Measurements from ENCODE around the gene RNH1.
"Not testable (repeated sequence)": the region's sequence is repeated elsewhere in the genome, so short reads cannot be mapped to it uniquely, and the experiment has no call there.

RNH1 gene

DNA sequence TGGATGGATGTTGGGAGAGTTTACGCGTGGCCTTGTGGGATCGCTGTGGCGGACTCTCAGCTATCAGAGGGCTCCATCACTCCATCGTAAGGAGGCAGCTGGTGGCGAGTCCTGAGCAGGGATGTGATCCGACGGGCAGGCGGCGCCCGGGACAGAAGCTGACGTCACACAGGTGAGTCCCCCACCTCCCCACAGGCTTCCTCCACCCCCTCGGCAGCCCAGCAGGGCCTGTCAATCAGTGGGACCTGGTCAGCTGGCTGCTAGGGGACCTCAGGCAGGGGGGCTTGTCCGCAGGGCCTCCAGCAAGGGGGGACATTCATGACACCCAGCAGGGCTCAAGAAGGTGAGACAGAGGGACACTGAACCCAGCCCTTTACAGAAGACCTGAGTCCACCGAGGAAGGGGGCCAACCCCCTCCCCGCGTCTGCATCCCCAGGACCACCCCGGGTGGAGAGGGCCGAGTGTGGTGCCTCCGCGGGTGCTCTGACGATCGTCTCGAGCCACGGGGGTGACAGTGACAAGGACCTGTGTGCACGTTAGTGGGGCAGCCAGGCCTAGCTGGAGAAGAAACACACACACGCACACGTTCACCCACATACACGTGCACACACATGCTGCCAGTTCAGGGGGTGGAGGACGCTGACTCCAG, 21.2 kb upstream of the RNH1 start:
- TF ChIP-seq MAX (IDR thresholded peaks at IDR 0.05; ENCODE audit: low read depth, low read length): no peak
- no peak for TF ChIP-seq MYC (IDR thresholded peaks at IDR 0.05; ENCODE audit: low read depth, low read length)
- TF ChIP-seq POLR2A (IDR thresholded peaks at IDR 0.05; ENCODE audit: extremely low read depth, insufficient read length): no peak
- TF ChIP-seq, protein P1, sequence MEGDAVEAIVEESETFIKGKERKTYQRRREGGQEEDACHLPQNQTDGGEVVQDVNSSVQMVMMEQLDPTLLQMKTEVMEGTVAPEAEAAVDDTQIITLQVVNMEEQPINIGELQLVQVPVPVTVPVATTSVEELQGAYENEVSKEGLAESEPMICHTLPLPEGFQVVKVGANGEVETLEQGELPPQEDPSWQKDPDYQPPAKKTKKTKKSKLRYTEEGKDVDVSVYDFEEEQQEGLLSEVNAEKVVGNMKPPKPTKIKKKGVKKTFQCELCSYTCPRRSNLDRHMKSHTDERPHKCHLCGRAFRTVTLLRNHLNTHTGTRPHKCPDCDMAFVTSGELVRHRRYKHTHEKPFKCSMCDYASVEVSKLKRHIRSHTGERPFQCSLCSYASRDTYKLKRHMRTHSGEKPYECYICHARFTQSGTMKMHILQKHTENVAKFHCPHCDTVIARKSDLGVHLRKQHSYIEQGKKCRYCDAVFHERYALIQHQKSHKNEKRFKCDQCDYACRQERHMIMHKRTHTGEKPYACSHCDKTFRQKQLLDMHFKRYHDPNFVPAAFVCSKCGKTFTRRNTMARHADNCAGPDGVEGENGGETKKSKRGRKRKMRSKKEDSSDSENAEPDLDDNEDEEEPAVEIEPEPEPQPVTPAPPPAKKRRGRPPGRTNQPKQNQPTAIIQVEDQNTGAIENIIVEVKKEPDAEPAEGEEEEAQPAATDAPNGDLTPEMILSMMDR (IDR thresholded peaks at IDR 0.05; ENCODE audit: low read depth, low read length): no peak

GRCh38 chr11:526192-526591, 19.1 kb upstream of the RNH1 start:
- TF ChIP-seq POLR2A (IDR thresholded peaks at IDR 0.05; ENCODE audit: extremely low read depth, insufficient read length) (no peak), MAX (IDR thresholded peaks at IDR 0.05; ENCODE audit: low read depth, low read length) (no peak), MYC (IDR thresholded peaks at IDR 0.05; ENCODE audit: low read depth, low read length) (no peak)
- TF ChIP-seq, protein P1 (IDR thresholded peaks at IDR 0.05; ENCODE audit: low read depth, low read length): no peak
- DNase-seq (ENCODE audit: low read depth): no peak
- H3K4me3 ChIP-seq (ENCODE audit: low read depth, low read length): no peak overlapping the region

More for the DNA sequence above, 21.2 kb upstream of the RNH1 start:
- DNase-seq (ENCODE audit: low read depth): no peak
- no peak overlapping the region for H3K4me3 ChIP-seq (ENCODE audit: low read depth, low read length)

- TF ChIP-seq MAX (IDR thresholded peaks at IDR 0.05; ENCODE audit: low read depth, low read length) (no peak), POLR2A (IDR thresholded peaks at IDR 0.05; ENCODE audit: extremely low read depth, insufficient read length) (no peak), MYC (IDR thresholded peaks at IDR 0.05; ENCODE audit: low read depth, low read length) (no peak)
- TF ChIP-seq, protein P1 (IDR thresholded peaks at IDR 0.05; ENCODE audit: low read depth, low read length): no peak
- no peak overlapping the region for H3K4me3 ChIP-seq (ENCODE audit: low read depth, low read length)
- no peak for DNase-seq (ENCODE audit: low read depth)
Observed at GRCh38 chr11:521177-521688, 14.2 kb upstream of the RNH1 start.

- no peak for DNase-seq (ENCODE audit: low read depth)
- no peak overlapping the region for H3K4me3 ChIP-seq (ENCODE audit: low read depth, low read length)
- no peak for TF ChIP-seq MYC (IDR thresholded peaks at IDR 0.05; ENCODE audit: low read depth, low read length)
- TF ChIP-seq, protein P1 (IDR thresholded peaks at IDR 0.05; ENCODE audit: low read depth, low read length): peak; percentile 36
Observed at GRCh38 chr11:520428-521176, 13.6 kb upstream of the RNH1 start.

DNA sequence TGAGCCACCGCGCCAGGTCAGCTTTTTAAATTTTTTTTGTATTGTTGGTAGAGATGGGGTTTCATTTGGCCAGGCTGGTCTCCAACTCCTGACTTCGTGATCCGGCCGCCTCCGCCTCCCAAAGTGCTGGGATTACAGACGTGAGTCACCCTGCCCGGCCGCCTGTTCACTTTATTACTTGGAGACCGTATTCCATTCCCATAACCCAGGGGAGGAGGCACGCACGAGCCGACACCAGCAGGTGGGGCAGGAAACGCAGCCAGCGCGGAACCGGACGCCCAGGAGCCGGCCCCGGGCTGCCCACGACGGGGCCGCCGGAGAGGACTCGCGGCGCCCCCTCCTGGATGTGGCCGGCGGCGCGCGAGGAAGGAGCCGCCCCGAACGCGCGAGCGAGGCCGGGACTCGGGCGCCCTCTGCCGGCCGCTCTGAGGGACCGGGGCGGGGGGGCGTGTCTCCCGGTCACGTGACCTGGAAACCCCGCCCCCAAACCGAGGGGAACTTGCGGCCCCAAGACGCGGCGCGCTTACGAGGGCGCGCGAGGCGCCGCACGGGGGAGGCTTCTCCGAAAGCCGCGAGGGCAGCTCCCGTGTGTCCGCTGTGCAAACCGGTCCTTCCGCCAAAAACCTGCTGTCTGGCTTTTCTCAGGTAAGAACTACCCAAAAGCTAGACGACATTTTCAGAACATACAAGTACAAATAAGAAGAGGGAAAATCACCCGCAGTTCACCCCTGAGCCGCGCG, 11.6 kb upstream of the RNH1 start:
- DNase-seq (ENCODE audit: low read depth): peak; percentile 94
- TF ChIP-seq POLR2A (IDR thresholded peaks at IDR 0.05; ENCODE audit: extremely low read depth, insufficient read length): peak; percentile 63
- TF ChIP-seq, protein P1 (IDR thresholded peaks at IDR 0.05; ENCODE audit: low read depth, low read length): peak; percentile 60
- peak; percentile 88 for TF ChIP-seq MYC (IDR thresholded peaks at IDR 0.05; ENCODE audit: low read depth, low read length)
- peak; percentile 88 for TF ChIP-seq MAX (IDR thresholded peaks at IDR 0.05; ENCODE audit: low read depth, low read length)
- peak overlapping the region; percentile 32 for H3K4me3 ChIP-seq (ENCODE audit: low read depth, low read length)

DNA sequence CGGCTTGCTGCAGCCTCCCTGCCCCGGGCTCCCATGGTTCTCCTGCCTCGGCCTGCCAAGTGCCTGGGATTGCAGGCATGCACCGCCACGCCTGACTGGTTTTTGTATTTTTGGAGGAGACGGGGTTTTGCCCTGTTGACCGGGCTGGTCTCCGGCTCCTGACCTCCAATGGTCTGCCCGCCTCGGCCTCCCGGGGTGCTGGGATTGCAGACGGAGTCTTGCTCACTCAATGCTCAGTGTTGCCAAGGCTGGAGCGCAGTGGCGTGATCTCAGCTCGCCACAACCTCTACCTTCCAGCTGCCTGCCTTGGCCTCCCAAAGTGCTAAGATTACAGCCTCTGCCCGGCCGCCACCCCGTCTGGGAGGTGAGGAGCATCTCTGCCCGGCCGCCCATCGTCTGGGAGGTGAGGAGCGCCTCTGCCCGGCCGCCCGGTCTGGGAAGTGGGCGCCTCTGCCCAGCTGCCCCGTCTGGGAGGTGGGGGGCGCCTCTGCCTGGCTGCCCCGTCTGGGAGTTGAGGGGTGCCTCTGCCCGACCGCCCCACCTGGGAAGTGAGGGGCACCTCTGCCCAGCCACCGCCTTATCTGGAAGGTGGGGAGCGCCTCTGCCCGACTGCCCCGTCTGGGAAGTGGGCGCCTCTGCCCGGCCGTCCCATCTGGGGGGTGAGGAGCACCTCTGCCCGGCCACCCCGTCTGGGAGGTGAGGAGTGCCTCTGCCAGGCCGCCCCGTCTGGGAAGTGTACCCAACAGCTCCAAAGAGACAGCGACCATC, 10.1 kb upstream of the RNH1 start:
- DNase-seq (ENCODE audit: low read depth); H3K4me3 ChIP-seq (ENCODE audit: low read depth, low read length): not testable (repeated sequence)
